T-helper 2 cell treated with Interferon-gamma antibody and Interleukin-4, amounts not matched to agents 5 μg/mL and 100 μg/mL, for 36 hours (primary cell): ENCODE results near the gene PLEKHM3.

ENCODE experiments used
- DNase-seq: peaks from one replicate; pipeline ENCODE4 v3.0.0; 2021; ENCODE audit warnings: low spot score
- H3K27ac Mint-ChIP-seq: one replicate; pipeline ENCODE4 v1.8.0; 2021; ENCODE audit warnings: mild to moderate bottlenecking, mixed read lengths
- H3K27me3 Mint-ChIP-seq: one replicate; pipeline ENCODE4 v1.8.0; 2021; ENCODE audit warnings: low read depth, mixed read lengths
- H3K36me3 Mint-ChIP-seq: one replicate; pipeline ENCODE4 v1.8.0; 2021; ENCODE audit warnings: low read depth, mixed read lengths
- H3K4me1 Mint-ChIP-seq: one replicate; pipeline ENCODE4 v1.8.0; 2021; ENCODE audit warnings: low read depth, mixed read lengths
- H3K4me3 Mint-ChIP-seq: one replicate; pipeline ENCODE4 v1.8.0; 2022; ENCODE audit warnings: mild to moderate bottlenecking, moderate library complexity, mixed read lengths
- H3K9me3 Mint-ChIP-seq: one replicate; pipeline ENCODE4 v1.8.0; 2021; ENCODE audit warnings: mixed read lengths

PLEKHM3 gene

DNA sequence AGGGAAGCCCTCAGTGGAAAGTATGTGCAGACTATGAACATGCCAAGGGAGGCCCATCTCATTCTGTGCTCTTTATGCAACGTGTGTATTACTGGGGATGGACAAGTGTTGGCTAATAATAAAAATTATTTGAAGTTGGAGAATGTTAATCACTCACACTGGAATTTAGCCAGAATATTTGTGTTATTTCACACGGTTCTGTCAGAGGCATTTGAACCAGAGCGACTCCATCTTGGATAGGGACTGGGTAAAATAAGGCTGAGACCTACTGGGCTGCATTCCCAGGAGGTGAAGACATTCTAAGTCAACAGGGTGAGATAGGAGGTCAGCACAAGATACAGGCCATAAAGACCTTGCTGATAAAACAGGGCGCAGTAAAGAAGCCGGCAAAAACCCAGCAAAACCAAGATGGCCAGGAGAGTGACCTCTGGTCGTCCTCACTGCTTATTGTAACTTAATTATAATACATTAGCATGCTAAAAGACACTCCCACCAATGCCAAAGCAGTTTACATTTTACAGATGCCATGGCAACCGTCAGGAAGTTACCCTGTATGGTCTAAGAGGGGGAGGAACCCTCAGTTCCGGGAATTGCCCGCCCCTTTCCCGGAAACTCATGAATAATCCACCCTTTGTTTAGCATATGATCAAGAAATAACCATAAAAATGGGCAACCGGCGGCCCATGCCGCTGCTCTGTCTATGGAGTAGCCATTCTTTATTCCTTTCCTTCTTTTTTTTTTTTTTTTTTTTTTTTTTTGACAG lies 253.1 kb downstream of the PLEKHM3 start:
- H3K4me3 Mint-ChIP-seq, result no peak overlapping the region
- H3K27me3 Mint-ChIP-seq, result peaks cover 42% of the 10 kb centered on the region
- H3K4me1 Mint-ChIP-seq, result peaks cover 17% of the 10 kb centered on the region
- H3K27ac Mint-ChIP-seq, result no peak overlapping the region
- H3K9me3 Mint-ChIP-seq, result no peaks in the 10 kb centered on the region
- no peaks in the 10 kb centered on the region for H3K36me3 Mint-ChIP-seq
- DNase-seq, result no peak

DNA sequence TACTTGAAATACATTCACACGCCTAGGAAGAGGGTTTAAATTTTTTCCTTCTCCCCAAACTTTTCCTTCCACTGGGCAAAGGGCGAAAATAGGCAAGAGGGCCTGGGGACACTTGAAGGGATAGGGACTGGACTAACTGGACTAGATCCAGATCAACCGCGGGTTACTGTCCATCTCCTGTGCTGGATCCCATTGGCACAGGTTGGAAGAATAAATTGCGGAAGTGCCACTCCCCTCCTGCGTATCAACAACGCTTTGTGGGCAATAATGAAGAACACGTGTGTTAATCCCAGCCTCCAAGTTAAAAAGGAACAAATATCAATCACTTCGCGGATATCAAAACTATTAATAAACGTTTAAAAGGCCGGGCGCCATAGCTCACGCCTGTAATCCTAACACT lies 253.9 kb downstream of the PLEKHM3 start:
- no peaks in the 10 kb centered on the region for H3K9me3 Mint-ChIP-seq
- DNase-seq, result no peak
- H3K4me3 Mint-ChIP-seq, result peak overlapping the region; percentile 9

More for the DNA sequence above, 253.9 kb downstream of the PLEKHM3 start:
- peaks cover 20% of the 10 kb centered on the region for H3K4me1 Mint-ChIP-seq
- no peak overlapping the region for H3K27ac Mint-ChIP-seq
- H3K27me3 Mint-ChIP-seq, result peaks cover 48% of the 10 kb centered on the region
- no peaks in the 10 kb centered on the region for H3K36me3 Mint-ChIP-seq
